Panc1 (cell line): ENCODE results near the gene HUS1. TPM values are rescaled to one million over a fixed set of nuclear protein-coding genes. Genes with fewer than 3 reads are reported as not detected.

ENCODE experiments used
- ATAC-seq: fragments of 200-7000 bp; cut with Tn5 transposase; 2 replicates; pipeline ENCODE4 v1.9.1; 2020; ENCODE audit warnings: mild to moderate bottlenecking, moderate library complexity
- BruUV-seq: library from RNA; stranded (reverse); fragments of 400-500 nt; replicated peaks from 2 replicates; lab custom pipeline; 2021; lab: Mats Ljungman, UMichigan
- CTCF ChIA-PET: fragments of 300-600 bp; sonication (Branson Sonifier 250); formaldehyde crosslinking; loops from one replicate; lab custom pipeline; 2022; ENCODE audit warnings: antibody characterized with exemption; lab: Charles Lee
- POLR2A ChIA-PET: fragments of 300-600 bp; sonication (Branson Sonifier 250); formaldehyde crosslinking; loops from one replicate; lab custom pipeline; 2022; ENCODE audit warnings: antibody characterized with exemption; lab: Charles Lee
- DNase-seq: peaks from one replicate; pipeline ENCODE4 v3.0.0-alpha.2; 2010; ENCODE audit warnings: low read depth, low spot score
- H3K27ac ChIP-seq: 2 replicates; pipeline ENCODE4 v1.5.1; 2011; ENCODE audit warnings: mild to moderate bottlenecking, low read length, inconsistent platforms
- H3K27me3 ChIP-seq: fragments of 200-500 bp; sonication (Bioruptor generic); 2 replicates; pipeline ENCODE4 v1.6.0; 2014; ENCODE audit warnings: low read length, inconsistent platforms; ENCODE audit not compliant: control insufficient read depth, insufficient read depth
- H3K36me3 ChIP-seq: fragments of 200-500 bp; sonication (Bioruptor generic); 2 replicates; pipeline ENCODE4 v1.5.1; 2014; ENCODE audit warnings: inconsistent platforms, mild to moderate bottlenecking, low read length, moderate library complexity; ENCODE audit not compliant: control insufficient read depth, insufficient read depth
- H3K4me1 ChIP-seq: 2 replicates; pipeline ENCODE4 v1.5.1; 2011; ENCODE audit warnings: inconsistent platforms, mild to moderate bottlenecking, low read length, moderate library complexity; ENCODE audit not compliant: control insufficient read depth, insufficient read depth
- H3K4me3 ChIP-seq, 2 experiments: 2 replicates each; pipeline ENCODE4 v1.5.1; 2011 to 2012; ENCODE audit warnings: low read depth in 2 of 2, low read length in 2 of 2, mild to moderate bottlenecking in 2 of 2, inconsistent platforms in 1 of 2, moderate library complexity in 1 of 2
- H3K9me3 ChIP-seq: fragments of 200-500 bp; sonication (Bioruptor generic); 2 replicates; pipeline ENCODE4 v1.5.1; 2014; ENCODE audit warnings: low read depth, mild to moderate bottlenecking, inconsistent platforms, low read length, moderate library complexity; ENCODE audit not compliant: control insufficient read depth, insufficient read depth
- CTCF ChIP-seq: fragments of 450-650 bp; IDR thresholded peaks from 2 replicates; pipeline ENCODE4 v1.5.1; 2017; ENCODE audit warnings: mild to moderate bottlenecking
- POLR2AphosphoS5 ChIP-seq: IDR thresholded peaks from 2 replicates; pipeline ENCODE4 v1.6.1; 2012; ENCODE audit warnings: mild to moderate bottlenecking, low read depth, low read length, moderate library complexity
- REST ChIP-seq, 2 experiments: IDR thresholded peaks; 2 replicates each; pipeline ENCODE4 v1.6.1; 2011 to 2012; ENCODE audit warnings: low read depth in 2 of 2, control low read depth in 1 of 2, low read length in 1 of 2, mild to moderate bottlenecking in 1 of 2, moderate library complexity in 1 of 2; ENCODE audit not compliant: insufficient read depth in 1 of 2
- SIN3A ChIP-seq: IDR thresholded peaks from 2 replicates; pipeline ENCODE4 v1.6.1; 2012; ENCODE audit warnings: low read depth, mild to moderate bottlenecking, low read length, moderate library complexity, borderline replicate concordance; ENCODE audit not compliant: insufficient read depth
- TCF7L2 ChIP-seq: IDR thresholded peaks from 2 replicates; pipeline ENCODE4 v1.6.1; 2011; ENCODE audit warnings: mild to moderate bottlenecking, low read depth, low read length, inconsistent platforms
- in situ Hi-C: cut with HindIII; loops from 2 replicates; pipeline ENCODE4 v1.10.0; 2016; ENCODE audit warnings: low sequenced_read_pairs, low pct_unique_long_range_greater_than_20kb
- intact Hi-C: fragments of 100-400 bp; cut with micrococcal nuclease; formaldehyde crosslinking; loops from one replicate; pipeline ENCODE4 v1.10.0; 2022; ENCODE audit not compliant: unreplicated experiment
- total RNA-seq: library from RNA; stranded (reverse); gene quantifications from one replicate; pipeline ENCODE4 v1.2.1, GENCODE V29; 2021; ENCODE audit not compliant: unreplicated experiment

Gene HUS1
- total RNA-seq, 1 experiment from 2014 or later, result 72.7 TPM

GRCh38 chr7:47956220-47956619, 23.2 kb downstream of the HUS1 start:
- ATAC-seq (no peak), DNase-seq (no peak)
- CTCF ChIA-PET, result no interaction called here
- POLR2A ChIA-PET, result no interaction called here
- no TSS peak for BruUV-seq
- TF ChIP-seq POLR2AphosphoS5, result no peak
- TF ChIP-seq REST (IDR thresholded peaks at IDR 0.05; ENCODE audit: insufficient read depth in 1 of 2, low read depth in 2 of 2, low read length in 1 of 2), result no peak
- no peak for TF ChIP-seq TCF7L2
- TF ChIP-seq CTCF, result no peak
- TF ChIP-seq SIN3A, result no peak
- in situ Hi-C loops, result no loop called here
- peaks cover 7% of the 10 kb centered on the region for H3K4me1 ChIP-seq
- no peak overlapping the region for H3K27ac ChIP-seq
- no peaks in the 10 kb centered on the region for H3K27me3 ChIP-seq
- intact Hi-C loops, result no loop called here
- peaks cover 9% of the 10 kb centered on the region for H3K36me3 ChIP-seq
- no peaks in the 10 kb centered on the region for H3K9me3 ChIP-seq
- no peak overlapping the region for H3K4me3 ChIP-seq

GRCh38 chr7:47954231-47954911, 25.0 kb downstream of the HUS1 start:
- in situ Hi-C loops (no loop called here), intact Hi-C loops (no loop called here)
- DNase-seq, result no peak
- Histone ChIP-seq H3K27ac (no peak overlapping the region), H3K4me3 (no peak overlapping the region), H3K4me1 (peaks cover 12% of the 10 kb centered on the region), H3K9me3 (no peaks in the 10 kb centered on the region), H3K36me3 (peaks cover 9% of the 10 kb centered on the region), H3K27me3 (no peaks in the 10 kb centered on the region)
- no peak for TF ChIP-seq CTCF
- no peak for TF ChIP-seq TCF7L2
- TF ChIP-seq REST (IDR thresholded peaks at IDR 0.05; ENCODE audit: insufficient read depth in 1 of 2, low read depth in 2 of 2, low read length in 1 of 2), result no peak
- TF ChIP-seq POLR2AphosphoS5, result no peak
- TF ChIP-seq SIN3A, result no peak
- BruUV-seq, result no TSS peak
- ChIA-PET POLR2A (no interaction called here), CTCF (no interaction called here)
- 0 out of 2 replicates have a peak, but pooled peaks have one; percentile 16 for ATAC-seq
